H9 (cell line): ENCODE measurements around the gene ARPC5L. TPM values are rescaled to one million over a fixed set of nuclear protein-coding genes. Genes with fewer than 3 reads are reported as not detected.

Experiments
- DNase-seq: peaks from one replicate; pipeline ENCODE4 v3.0.0-alpha.2; 2017
- H2AFZ ChIP-seq: one replicate; pipeline ENCODE4 v1.6.1; 2013; ENCODE audit warnings: mild to moderate bottlenecking, low read length, control low read depth, moderate library complexity
- H2AK5ac ChIP-seq: 2 replicates; pipeline ENCODE4 v1.6.1; 2013; ENCODE audit warnings: low read length, control low read depth, mixed read lengths; ENCODE audit not compliant: insufficient read length
- H2BK120ac ChIP-seq: one replicate; pipeline ENCODE4 v1.6.1; 2013; ENCODE audit warnings: low read depth, mild to moderate bottlenecking, low read length, control low read depth, inconsistent platforms; ENCODE audit not compliant: poor library complexity, severe bottlenecking
- H2BK12ac ChIP-seq: 2 replicates; pipeline ENCODE4 v1.6.1; 2013; ENCODE audit warnings: low read length, control low read depth, mixed read lengths, low read depth; ENCODE audit not compliant: insufficient read length
- H2BK15ac ChIP-seq: 2 replicates; pipeline ENCODE4 v1.6.1; 2013; ENCODE audit warnings: low read depth, low read length, control low read depth
- H2BK20ac ChIP-seq: one replicate; pipeline ENCODE4 v1.6.1; 2013; ENCODE audit warnings: low read depth, mild to moderate bottlenecking, low read length, control low read depth, inconsistent platforms; ENCODE audit not compliant: poor library complexity, severe bottlenecking
- H2BK5ac ChIP-seq: 2 replicates; pipeline ENCODE4 v1.6.1; 2013; ENCODE audit warnings: low read length, control low read depth, mixed read lengths; ENCODE audit not compliant: insufficient read length
- H3K14ac ChIP-seq: 2 replicates; pipeline ENCODE4 v1.6.1; 2013; ENCODE audit warnings: low read length, control low read depth; ENCODE audit not compliant: insufficient read depth
- H3K18ac ChIP-seq: 2 replicates; pipeline ENCODE4 v1.6.1; 2013; ENCODE audit warnings: low read depth, mild to moderate bottlenecking, mixed read lengths, low read length, control low read depth; ENCODE audit not compliant: insufficient read length
- H3K23ac ChIP-seq: 2 replicates; pipeline ENCODE4 v1.6.1; 2013; ENCODE audit warnings: low read length, control low read depth, mixed read lengths, low read depth; ENCODE audit not compliant: insufficient read length
- H3K23me2 ChIP-seq: 2 replicates; pipeline ENCODE4 v1.6.1; 2013; ENCODE audit warnings: low read depth, mild to moderate bottlenecking, mixed read lengths, low read length, control low read depth; ENCODE audit not compliant: insufficient read length, poor library complexity, severe bottlenecking
- H3K27ac ChIP-seq: 2 replicates; pipeline ENCODE4 v1.5.1; 2013; ENCODE audit warnings: low read length, control low read depth, mixed read lengths, low read depth; ENCODE audit not compliant: insufficient read length
- H3K27me3 ChIP-seq: 2 replicates; pipeline ENCODE4 v1.6.1; 2013; ENCODE audit warnings: low read length, control low read depth, inconsistent platforms; ENCODE audit not compliant: insufficient read depth
- H3K4ac ChIP-seq: 2 replicates; pipeline ENCODE4 v1.6.1; 2013; ENCODE audit warnings: low read depth, mild to moderate bottlenecking, control low read depth, inconsistent platforms, low read length, moderate library complexity
- H3K4me1 ChIP-seq: 2 replicates; pipeline ENCODE4 v1.6.1; 2013; ENCODE audit warnings: low read length, control low read depth, inconsistent platforms; ENCODE audit not compliant: insufficient read depth
- H3K4me2 ChIP-seq: 2 replicates; pipeline ENCODE4 v1.6.1; 2013; ENCODE audit warnings: low read length, control low read depth, mixed read lengths; ENCODE audit not compliant: insufficient read length, insufficient read depth
- H3K56ac ChIP-seq: 2 replicates; pipeline ENCODE4 v1.6.1; 2013; ENCODE audit warnings: low read depth, mild to moderate bottlenecking, mixed read lengths, low read length, control low read depth; ENCODE audit not compliant: insufficient read length
- H3K79me1 ChIP-seq: 2 replicates; pipeline ENCODE4 v1.6.1; 2013; ENCODE audit warnings: low read depth, mild to moderate bottlenecking, moderate library complexity, low read length, control low read depth, inconsistent platforms; ENCODE audit not compliant: insufficient read depth, poor library complexity, severe bottlenecking
- H3K79me2 ChIP-seq: 2 replicates; pipeline ENCODE4 v1.6.1; 2013; ENCODE audit warnings: low read length, control low read depth, inconsistent platforms; ENCODE audit not compliant: insufficient read depth
- H3K9ac ChIP-seq: 2 replicates; pipeline ENCODE4 v1.6.1; 2013; ENCODE audit warnings: low read length, control low read depth, mixed read lengths; ENCODE audit not compliant: insufficient read length; ENCODE audit errors: extremely low read depth
- H3K9me3 ChIP-seq: one replicate; pipeline ENCODE4 v1.6.1; 2013; ENCODE audit warnings: low read depth, low read length, inconsistent platforms; ENCODE audit not compliant: control insufficient read depth
- H3T11ph ChIP-seq: one replicate; pipeline ENCODE4 v1.6.1; 2013; ENCODE audit warnings: mild to moderate bottlenecking, low read length, control low read depth, inconsistent platforms
- H4K20me1 ChIP-seq: one replicate; pipeline ENCODE4 v1.6.1; 2013; ENCODE audit not compliant: control insufficient read depth, insufficient read length, insufficient read depth
- H4K5ac ChIP-seq: 2 replicates; pipeline ENCODE4 v1.6.1; 2013; ENCODE audit warnings: low read depth, mild to moderate bottlenecking, mixed read lengths, low read length, control low read depth; ENCODE audit not compliant: insufficient read length
- H4K8ac ChIP-seq: replicated peaks from 2 replicates; pipeline ENCODE4 v1.6.1; 2013; ENCODE audit warnings: low read length, control low read depth, mixed read lengths, low read depth; ENCODE audit not compliant: insufficient read length
- H4K91ac ChIP-seq: 2 replicates; pipeline ENCODE4 v1.6.1; 2013; ENCODE audit warnings: low read depth, mild to moderate bottlenecking, moderate library complexity, mixed read lengths, low read length, control low read depth; ENCODE audit not compliant: insufficient read length
- H3K27ac Mint-ChIP-seq, 3 experiments: 2 replicates in 2 of 3; 3 replicates in 1 of 3; pipeline ENCODE4 v1.8.0; 2020 to 2021; ENCODE audit warnings: mixed read lengths in 3 of 3, mild to moderate bottlenecking in 1 of 3, moderate library complexity in 1 of 3
- H3K27me3 Mint-ChIP-seq: 2 replicates; pipeline ENCODE4 v1.8.0; 2021; ENCODE audit warnings: low read depth, mild to moderate bottlenecking, moderate library complexity, mixed read lengths
- H3K36me3 Mint-ChIP-seq, 3 experiments: 2 replicates in 2 of 3; 3 replicates in 1 of 3; pipeline ENCODE4 v1.8.0; 2020 to 2021; ENCODE audit warnings: low read depth in 3 of 3, mixed read lengths in 3 of 3; ENCODE audit not compliant: insufficient read depth in 1 of 3
- H3K4me1 Mint-ChIP-seq, 2 experiments: 2 replicates each; pipeline ENCODE4 v1.8.0; 2020; ENCODE audit warnings: mixed read lengths in 2 of 2
- H3K4me3 Mint-ChIP-seq, 2 experiments: 2 replicates in 1 of 2; 3 replicates in 1 of 2; pipeline ENCODE4 v1.8.0; 2020 to 2021; ENCODE audit warnings: mild to moderate bottlenecking in 2 of 2, mixed read lengths in 2 of 2, moderate library complexity in 1 of 2
- H3K9me3 Mint-ChIP-seq, 2 experiments: 2 replicates in 1 of 2; 3 replicates in 1 of 2; pipeline ENCODE4 v1.8.0; 2020; ENCODE audit warnings: mild to moderate bottlenecking in 2 of 2, mixed read lengths in 2 of 2, moderate library complexity in 1 of 2
- WGBS: extraction: QIAGEN DNeasy Blood & Tissue Kit; methylation state at CpG from one replicate; pipeline ENCODE4 v1.1.7; 2013; ENCODE audit warnings: missing lambda C conversion rate, low lambda C conversion rate, mixed read lengths; ENCODE audit not compliant: insufficient read length; ENCODE audit errors: extremely low coverage; 5-methylcytosine and 5-hydroxymethylcytosine counted together
- total RNA-seq: library from RNA; stranded (reverse); gene quantifications from 2 replicates; pipeline ENCODE4 v1.2.1, GENCODE V29; 2021
- TF ChIP-seq, protein P1 (sequence below): fragments of 200-600 bp; sonication (generic); conservative IDR thresholded peaks from 3 replicates; pipeline ENCODE4 v1.8.0; 2021; ENCODE audit warnings: antibody characterized with exemption, mild to moderate bottlenecking

The ARPC5L gene
- total RNA-seq, 1 experiment from 2014 or later: 67.7 TPM

- Histone ChIP-seq H4K20me1 (no peaks in the 10 kb centered on the region), H3K4me2 (no peak overlapping the region), H2BK5ac (no peak overlapping the region), H3K4me1 (no peaks in the 10 kb centered on the region), H3K23me2 (no peaks in the 10 kb centered on the region), H2BK12ac (no peak overlapping the region), H4K8ac (no peak overlapping the region), H2BK20ac (no peak overlapping the region), H3K23ac (no peak overlapping the region), H4K91ac (no peak overlapping the region), H4K5ac (no peak overlapping the region), H3K9me3 (no peaks in the 10 kb centered on the region), H3K79me2 (no peaks in the 10 kb centered on the region), H3K56ac (no peak overlapping the region), H3K4ac (no peak overlapping the region), H2BK120ac (no peak overlapping the region), H3K79me1 (no peaks in the 10 kb centered on the region), H3K9ac (no peak overlapping the region), H3K27ac (no peak overlapping the region), H3T11ph (no peak overlapping the region), H3K18ac (no peak overlapping the region), H3K27me3 (no peaks in the 10 kb centered on the region), H2AFZ (no peak overlapping the region), H2AK5ac (no peak overlapping the region), H3K14ac (no peak overlapping the region), H2BK15ac (no peak overlapping the region)
- TF ChIP-seq, protein P1, sequence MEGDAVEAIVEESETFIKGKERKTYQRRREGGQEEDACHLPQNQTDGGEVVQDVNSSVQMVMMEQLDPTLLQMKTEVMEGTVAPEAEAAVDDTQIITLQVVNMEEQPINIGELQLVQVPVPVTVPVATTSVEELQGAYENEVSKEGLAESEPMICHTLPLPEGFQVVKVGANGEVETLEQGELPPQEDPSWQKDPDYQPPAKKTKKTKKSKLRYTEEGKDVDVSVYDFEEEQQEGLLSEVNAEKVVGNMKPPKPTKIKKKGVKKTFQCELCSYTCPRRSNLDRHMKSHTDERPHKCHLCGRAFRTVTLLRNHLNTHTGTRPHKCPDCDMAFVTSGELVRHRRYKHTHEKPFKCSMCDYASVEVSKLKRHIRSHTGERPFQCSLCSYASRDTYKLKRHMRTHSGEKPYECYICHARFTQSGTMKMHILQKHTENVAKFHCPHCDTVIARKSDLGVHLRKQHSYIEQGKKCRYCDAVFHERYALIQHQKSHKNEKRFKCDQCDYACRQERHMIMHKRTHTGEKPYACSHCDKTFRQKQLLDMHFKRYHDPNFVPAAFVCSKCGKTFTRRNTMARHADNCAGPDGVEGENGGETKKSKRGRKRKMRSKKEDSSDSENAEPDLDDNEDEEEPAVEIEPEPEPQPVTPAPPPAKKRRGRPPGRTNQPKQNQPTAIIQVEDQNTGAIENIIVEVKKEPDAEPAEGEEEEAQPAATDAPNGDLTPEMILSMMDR: no peak
- Mint-ChIP-seq H3K4me1 (no peaks in the 10 kb centered on the region), H3K4me3 (no peak overlapping the region), H3K27ac (no peak overlapping the region), H3K36me3 (peaks cover 0 to 9% (median 6%) of the 10 kb centered on the region in 3 experiments; a peak in 3 of 7 replicates), H3K27me3 (no peaks in the 10 kb centered on the region), H3K9me3 (no peaks in the 10 kb centered on the region)
- DNase-seq: no peak
- WGBS: no CpG with 5 or more reads among the region's 1 CpG
Measured at GRCh38 chr9:124911766-124912165, 49.8 kb downstream of the ARPC5L start.
